ENCODE data around the gene SMIM7.

Gene SMIM7

DNA sequence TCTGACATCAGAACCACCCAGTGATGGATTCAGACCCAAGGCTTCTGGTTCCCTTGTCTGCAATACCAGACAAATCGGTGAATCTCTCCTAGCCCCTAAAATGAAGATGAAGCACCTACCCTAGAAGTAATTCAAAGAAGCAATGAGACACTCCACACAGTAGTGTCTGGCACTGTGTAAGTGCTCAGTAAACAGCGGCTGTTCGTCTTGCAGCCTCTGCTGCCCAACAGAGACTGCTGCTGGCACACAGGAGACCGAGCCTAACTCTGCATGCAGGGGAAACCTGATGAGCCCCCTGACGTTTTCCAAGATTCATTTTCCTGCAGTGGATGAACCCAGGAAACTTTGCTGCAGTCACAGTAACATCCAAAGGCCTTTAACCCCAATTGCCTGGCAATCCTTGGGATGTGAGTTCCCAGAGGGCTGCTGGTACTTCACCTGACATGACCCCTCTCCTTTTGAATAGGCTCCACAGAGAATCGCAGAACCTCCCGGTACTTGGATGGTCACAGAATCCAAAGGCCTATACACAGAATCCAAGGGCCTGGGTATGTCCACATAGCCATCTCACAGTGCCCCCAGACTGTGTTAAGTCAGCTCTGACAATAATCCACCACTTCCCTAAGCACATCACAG lies 38.7 kb downstream of the SMIM7 start:
- DNase-seq (ENCODE audit: insufficient read length, low spot score) (no peak), FAIRE-seq (no peak)
- no peak for TF ChIP-seq POLR2A (IDR thresholded peaks at IDR 0.05; ENCODE audit: low read depth, low read length)

DNA sequence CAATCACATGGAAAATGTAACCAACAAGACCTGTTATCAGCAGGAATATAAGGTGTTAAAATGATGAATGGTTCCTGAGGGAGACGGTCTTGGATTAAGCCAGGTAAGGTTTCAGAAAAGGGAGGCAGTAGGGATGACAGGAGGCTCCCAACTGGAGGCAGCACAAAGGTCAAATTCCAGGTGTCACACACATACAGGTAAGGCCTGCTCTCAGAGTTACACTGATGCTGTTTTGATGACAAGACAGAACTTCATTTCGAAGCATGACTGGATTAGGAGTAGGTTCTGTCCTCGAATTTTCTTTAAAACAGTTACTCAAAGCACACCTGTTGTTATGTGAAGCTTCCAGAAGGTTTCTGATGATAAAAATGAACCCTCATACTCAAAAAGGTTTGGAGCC lies 39.4 kb downstream of the SMIM7 start:
- no peak for DNase-seq (ENCODE audit: insufficient read length, low spot score)
- FAIRE-seq, result no peak
- no peak for TF ChIP-seq POLR2A (IDR thresholded peaks at IDR 0.05; ENCODE audit: low read depth, low read length)

DNA sequence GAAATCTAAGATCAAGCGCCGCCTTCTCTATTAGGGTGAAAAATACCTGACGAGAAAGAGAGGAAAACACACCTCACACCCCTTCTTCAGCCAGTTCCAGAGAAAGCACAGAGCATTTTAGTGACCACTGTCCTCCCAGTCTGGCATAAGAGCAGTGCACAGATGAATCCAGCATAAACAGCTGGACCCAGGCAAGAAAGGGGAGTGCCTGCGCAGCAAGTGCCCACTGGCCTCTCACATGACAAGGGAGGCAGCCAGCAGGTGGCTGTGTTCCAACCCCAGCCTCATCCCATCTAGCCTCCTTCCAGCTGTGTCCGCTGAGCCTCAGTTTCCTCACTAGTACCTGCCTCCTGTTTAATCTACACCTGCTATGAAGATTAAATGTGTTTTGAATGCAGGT lies 39.9 kb downstream of the SMIM7 start:
- DNase-seq (ENCODE audit: insufficient read length, low spot score), result no peak
- FAIRE-seq, result no peak
- no peak for TF ChIP-seq POLR2A (IDR thresholded peaks at IDR 0.05; ENCODE audit: low read depth, low read length)

DNA sequence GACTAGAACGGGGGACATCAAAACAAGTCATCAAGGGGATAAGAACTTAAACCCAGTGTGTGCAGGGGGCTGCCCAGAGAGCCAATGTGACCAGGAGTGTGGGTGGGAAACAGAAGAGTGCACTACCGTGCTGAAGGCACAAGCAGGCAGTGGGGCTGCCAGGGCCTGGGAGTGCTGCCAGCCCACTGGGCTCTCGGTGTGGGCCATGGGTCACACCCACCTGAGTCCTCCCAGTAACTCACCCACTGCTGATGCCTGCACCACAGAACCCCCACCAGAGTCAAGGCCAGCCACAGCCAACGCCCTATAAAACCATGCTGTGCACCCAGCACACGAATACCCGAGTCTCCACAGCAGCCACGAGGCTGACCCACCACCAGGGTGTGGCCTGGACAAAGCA lies 40.5 kb downstream of the SMIM7 start:
- no peak for TF ChIP-seq POLR2A (IDR thresholded peaks at IDR 0.05; ENCODE audit: low read depth, low read length)
- FAIRE-seq (no peak), DNase-seq (ENCODE audit: insufficient read length, low spot score) (no peak)

DNA sequence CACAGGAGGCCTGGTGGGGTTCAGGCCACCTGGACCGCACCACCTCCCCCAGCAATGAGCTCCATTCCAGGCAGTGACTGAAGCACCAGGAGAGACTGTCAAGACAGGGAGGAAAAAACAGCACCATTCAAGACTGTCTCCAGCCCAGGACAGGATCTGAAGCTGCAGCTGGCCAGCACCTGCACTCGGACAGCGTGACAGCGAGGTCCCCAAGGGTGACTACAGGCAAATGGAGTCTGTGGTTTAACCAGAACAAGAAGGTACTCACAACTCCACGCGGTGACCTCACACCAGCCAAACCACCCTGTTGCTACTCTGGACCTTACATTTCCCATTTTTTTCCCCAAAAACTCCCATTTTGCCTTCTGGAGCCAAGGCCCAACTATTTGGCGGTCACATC lies 41.7 kb downstream of the SMIM7 start:
- TF ChIP-seq POLR2A (IDR thresholded peaks at IDR 0.05; ENCODE audit: low read depth, low read length), result no peak
- DNase-seq (ENCODE audit: insufficient read length, low spot score) (no peak), FAIRE-seq (no peak)

DNA sequence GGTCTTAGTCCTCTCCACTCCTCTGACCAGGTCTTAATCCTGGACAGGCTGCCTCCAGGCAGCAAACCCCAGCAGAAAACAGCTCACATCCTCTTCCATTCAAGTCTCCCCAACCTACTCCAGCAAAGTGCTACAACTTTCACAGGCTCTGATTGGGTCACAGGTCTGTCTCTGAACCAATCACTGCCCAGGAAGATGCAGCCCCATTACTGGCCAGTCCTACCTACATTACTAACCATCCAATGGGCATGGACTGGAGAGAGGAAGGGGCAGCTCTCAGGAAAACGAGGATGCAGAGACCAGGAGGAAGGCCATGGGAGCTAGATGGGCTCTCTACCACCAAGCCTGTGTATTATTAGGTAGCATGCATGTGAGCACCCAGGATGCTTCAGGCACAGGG lies 44.1 kb downstream of the SMIM7 start:
- DNase-seq (ENCODE audit: insufficient read length, low spot score) (no peak), FAIRE-seq (no peak)
- no peak for TF ChIP-seq POLR2A (IDR thresholded peaks at IDR 0.05; ENCODE audit: low read depth, low read length)

DNA sequence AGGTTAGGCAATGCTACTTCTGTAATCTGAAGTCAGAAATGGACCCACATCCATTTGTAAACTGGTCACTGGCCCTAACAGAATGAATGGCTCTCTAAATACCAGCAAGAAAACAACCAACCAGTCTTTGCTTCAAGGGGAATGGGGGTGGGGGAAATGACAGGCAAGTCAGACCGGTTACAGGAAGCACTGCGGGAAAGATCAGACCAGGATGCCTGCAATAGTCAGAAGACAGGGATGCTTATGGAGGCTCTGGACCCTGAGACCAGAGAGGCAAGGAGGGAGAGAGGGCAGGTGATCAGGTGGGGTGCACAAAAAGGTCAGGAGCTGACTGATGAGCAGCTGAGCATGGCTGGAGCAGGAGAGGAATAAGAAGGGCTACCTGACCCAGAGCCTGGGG lies 45.0 kb downstream of the SMIM7 start:
- DNase-seq (ENCODE audit: insufficient read length, low spot score) (no peak), FAIRE-seq (no peak)
- TF ChIP-seq POLR2A (IDR thresholded peaks at IDR 0.05; ENCODE audit: low read depth, low read length), result no peak

DNA sequence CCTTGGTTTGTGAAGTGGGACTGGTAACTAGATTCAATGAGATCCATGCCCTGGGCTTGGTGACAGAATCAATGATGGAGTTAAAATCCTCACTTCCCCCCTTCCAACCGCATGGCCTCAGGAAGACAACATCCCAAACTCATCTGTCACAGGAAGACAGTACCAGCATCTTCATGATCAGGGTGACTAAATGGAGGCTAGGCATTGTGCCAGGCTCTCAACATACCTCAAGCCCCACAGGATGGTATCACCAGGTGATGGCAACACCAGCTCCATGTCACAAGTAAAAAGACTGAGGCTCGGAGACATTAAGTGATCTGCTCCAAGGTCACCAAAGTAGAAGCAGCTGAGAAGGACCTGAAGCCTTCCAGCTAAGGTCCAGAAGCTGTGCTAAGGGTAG lies 46.1 kb downstream of the SMIM7 start:
- FAIRE-seq (no peak), DNase-seq (ENCODE audit: insufficient read length, low spot score) (no peak)
- no peak for TF ChIP-seq POLR2A (IDR thresholded peaks at IDR 0.05; ENCODE audit: low read depth, low read length)

DNA sequence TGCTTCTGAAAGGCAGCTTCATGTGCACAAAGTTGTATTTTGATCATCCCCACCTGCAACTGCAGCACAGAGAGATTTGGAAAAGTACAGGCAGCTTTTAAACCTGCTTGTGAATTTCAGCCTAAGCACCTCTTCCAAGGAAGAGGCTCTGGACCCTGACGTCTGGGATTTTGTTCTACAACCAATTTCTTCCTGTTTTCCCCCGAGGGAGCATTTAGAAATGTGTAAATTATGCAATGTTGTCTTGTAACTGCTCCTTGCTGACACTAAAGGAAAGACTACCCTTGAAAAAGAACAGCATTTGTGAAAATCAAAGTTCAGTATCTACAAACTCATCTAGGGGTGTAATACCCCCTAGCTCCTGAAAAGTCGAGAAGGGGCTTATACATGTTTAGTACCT lies 47.3 kb downstream of the SMIM7 start:
- FAIRE-seq (no peak), DNase-seq (ENCODE audit: insufficient read length, low spot score) (no peak)
- no peak for TF ChIP-seq POLR2A (IDR thresholded peaks at IDR 0.05; ENCODE audit: low read depth, low read length)

DNA sequence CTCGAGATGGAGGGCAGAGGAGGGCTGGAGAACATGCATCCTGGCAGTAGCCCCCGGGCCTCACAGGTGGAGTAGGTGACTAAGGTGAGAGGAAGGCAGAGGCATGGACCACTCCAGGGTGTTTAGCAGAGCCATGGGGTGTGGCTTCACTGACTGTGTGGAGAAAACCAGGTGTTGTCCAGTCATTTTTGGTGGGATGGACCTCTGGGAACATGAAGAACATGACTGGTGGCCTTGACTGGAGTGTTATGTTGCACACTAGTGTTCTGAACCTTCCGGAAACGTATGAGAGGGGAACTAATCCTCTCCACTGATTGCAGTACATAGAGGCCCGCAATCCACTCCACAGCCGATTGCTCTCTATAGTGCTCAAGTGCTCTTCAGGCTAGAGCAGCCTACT lies 48.8 kb downstream of the SMIM7 start:
- TF ChIP-seq POLR2A (IDR thresholded peaks at IDR 0.05; ENCODE audit: low read depth, low read length), result no peak
- FAIRE-seq (no peak), DNase-seq (ENCODE audit: insufficient read length, low spot score) (no peak)

DNA sequence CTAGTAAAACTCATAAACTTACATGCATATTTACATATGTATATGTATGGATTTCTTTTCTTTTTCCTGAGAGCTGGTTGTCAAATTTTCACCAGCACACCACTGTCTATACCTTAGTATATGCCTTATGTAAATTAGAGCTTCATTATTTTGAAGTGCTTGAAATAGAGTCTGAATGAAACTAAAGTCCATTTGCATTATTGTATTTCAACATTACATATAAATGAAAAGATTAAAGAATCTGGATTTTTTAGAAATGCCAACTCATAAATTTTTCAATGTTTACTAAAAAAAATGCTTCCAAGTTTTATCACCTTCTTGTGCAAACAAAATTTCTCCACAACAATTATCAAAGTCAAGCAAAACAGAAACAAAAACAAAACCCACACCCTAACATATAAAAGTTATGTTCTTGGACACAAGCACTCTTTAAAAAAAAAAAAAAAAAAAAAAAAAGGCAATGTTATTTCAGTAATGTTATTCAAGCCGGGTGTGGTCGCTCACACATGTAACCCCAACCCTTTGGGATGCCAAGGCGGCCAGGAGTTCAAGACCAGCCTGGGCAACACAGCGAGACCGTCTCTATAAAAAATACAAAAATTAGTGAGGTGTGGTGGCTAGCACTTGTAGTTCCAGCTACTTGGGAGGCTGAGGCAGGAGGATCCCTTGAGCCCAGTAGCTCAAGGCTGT lies 50.3 kb downstream of the SMIM7 start:
- no peak for TF ChIP-seq POLR2A (IDR thresholded peaks at IDR 0.05; ENCODE audit: low read depth, low read length)
- FAIRE-seq, result no peak
- no peak for DNase-seq (ENCODE audit: insufficient read length, low spot score)

DNA sequence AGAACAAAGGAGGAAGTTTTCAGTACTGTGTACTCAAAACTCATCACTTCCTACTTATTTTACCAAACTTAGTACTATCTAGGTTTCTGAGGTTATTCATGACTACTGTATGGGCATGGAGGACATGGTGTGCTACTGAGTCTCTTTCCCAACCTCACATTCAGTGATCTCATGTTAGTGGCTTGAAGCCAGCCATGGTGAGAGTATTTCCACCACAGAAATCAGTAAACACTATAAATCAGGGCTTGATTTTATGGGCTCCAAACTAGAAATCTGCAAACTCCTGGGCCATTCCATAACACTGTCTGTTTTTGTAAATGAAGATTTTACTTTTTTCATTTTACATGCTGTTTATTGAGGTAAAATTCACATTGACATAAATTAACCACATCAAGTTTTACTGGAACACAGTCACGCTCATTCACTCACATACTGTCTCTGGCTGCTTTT lies 51.6 kb downstream of the SMIM7 start:
- no peak for DNase-seq (ENCODE audit: insufficient read length, low spot score)
- FAIRE-seq, result no peak
- no peak for TF ChIP-seq POLR2A (IDR thresholded peaks at IDR 0.05; ENCODE audit: low read depth, low read length)

DNA sequence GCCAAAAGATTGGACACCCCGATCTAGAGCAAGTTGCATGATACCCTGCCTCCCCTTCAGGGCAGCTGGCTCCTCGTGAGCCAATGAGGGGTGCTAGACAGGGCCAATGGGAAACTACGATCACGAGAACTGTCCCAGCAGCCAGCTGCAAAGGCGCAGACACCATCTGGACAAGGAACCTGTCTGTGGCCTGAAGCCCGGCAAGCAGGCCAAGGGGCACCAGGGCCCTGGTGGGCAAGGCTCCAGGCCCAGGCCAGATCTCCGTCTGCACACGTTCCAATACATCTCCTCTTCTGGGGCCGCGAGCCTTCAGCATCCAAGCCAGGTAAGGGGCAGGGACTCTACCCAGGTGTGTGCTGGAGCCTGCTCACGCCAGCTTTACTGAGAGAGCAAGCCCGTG lies 52.1 kb downstream of the SMIM7 start:
- FAIRE-seq (no peak), DNase-seq (ENCODE audit: insufficient read length, low spot score) (no peak)

DNA sequence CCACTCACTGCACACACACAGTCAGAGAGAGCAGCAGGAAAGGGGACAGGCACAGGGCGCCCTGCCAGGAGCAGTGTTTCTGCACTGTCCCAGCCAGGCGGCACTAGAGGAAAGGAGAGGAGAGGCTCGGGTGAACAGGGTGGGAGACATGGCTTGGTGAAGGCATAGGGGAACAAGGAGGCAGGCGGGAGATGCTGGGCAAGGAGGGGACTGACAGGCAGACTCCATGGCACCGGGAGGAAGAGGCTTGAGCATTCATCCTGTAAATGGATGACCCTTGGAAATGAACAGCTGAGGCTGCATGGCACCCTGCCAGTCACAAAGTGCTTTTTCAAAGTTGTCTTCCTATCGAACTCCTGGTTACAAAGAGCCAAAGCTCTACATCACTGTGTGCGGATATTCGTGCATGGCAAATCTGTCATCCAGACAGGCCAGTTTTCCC lies 54.4 kb downstream of the SMIM7 start:
- no peak for FAIRE-seq
- no peak for DNase-seq (ENCODE audit: insufficient read length, low spot score)
- TF ChIP-seq POLR2A (IDR thresholded peaks at IDR 0.05; ENCODE audit: low read depth, low read length), result no peak

More for the DNA sequence above, 52.1 kb downstream of the SMIM7 start:
- TF ChIP-seq POLR2A (IDR thresholded peaks at IDR 0.05; ENCODE audit: low read depth, low read length), result no peak

DNA sequence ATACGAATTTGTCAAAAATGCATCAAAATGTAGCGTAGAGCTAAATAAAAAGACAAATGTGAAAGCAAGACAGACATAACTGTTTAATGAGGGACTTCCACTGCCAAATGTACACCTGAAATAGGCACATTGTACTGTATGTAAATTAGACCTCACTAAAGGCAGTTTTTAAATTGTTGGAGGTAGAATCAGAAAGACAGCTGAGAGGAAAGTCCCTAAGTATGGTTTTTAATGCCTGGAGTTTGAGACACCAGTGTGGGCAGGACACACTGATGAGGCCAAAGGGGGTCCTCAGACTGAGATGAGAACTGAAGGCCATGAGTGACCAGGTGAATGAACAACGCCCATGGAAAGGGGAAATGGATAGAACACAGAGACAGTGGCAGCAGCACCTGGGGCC lies 54.8 kb downstream of the SMIM7 start:
- FAIRE-seq, result no peak
- DNase-seq (ENCODE audit: insufficient read length, low spot score), result no peak
- TF ChIP-seq POLR2A (IDR thresholded peaks at IDR 0.05; ENCODE audit: low read depth, low read length), result no peak
